ELR (cell line): ENCODE data around the gene EIF2B1.
"Not testable (repeated sequence)": the region's sequence is repeated elsewhere in the genome, so short reads cannot be mapped to it uniquely, and the experiment has no call there.

Experiments
- DNase-seq: peaks from one replicate; pipeline ENCODE4 v3.0.0-alpha.2; 2015; ENCODE audit warnings: low read depth

EIF2B1 gene

GRCh38 chr12:123617580-123617979 is 15.9 kb downstream of the EIF2B1 start:
- DNase-seq, result no peak

DNA sequence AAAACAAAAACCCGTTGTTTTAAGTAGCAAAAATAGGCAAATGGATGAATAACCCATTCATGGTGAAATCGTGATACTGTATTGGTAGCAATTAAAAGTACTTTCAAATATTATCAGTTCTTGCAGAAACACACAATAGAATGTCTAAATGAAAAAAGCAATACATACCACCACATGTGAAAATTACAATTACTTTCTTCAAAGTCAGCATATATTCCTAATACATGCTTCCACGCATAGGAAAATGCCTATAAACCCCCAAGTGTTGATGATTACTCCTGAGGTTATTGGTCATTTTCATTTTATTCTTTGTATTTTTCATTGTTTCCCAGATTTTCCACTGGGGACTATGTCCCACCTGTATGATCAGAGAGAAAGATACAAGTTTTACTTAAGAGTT is 16.3 kb downstream of the EIF2B1 start:
- DNase-seq, result no peak

DNA sequence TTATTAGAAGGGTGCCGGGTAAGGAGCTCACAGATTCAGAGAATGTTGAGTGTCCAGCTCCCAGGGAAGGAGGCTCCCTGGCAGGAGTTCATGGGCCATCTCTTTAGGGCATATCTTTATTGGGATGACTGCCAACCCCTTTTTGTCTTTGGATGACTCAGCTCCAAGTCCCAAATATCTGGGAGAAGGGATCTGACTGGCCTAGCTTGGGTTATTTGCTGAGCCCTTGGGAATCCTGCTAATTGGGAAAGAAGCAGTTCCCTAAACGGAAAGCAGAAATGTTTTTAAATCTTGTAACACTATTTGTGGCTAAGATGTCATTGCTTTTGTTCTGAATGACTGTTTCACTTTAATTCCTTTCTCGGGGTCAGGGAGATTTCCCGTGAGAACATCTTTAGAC is 19.0 kb downstream of the EIF2B1 start:
- DNase-seq, result peak; percentile 58

GRCh38 chr12:123614110-123614509 is 19.4 kb downstream of the EIF2B1 start:
- DNase-seq, result no peak

DNA sequence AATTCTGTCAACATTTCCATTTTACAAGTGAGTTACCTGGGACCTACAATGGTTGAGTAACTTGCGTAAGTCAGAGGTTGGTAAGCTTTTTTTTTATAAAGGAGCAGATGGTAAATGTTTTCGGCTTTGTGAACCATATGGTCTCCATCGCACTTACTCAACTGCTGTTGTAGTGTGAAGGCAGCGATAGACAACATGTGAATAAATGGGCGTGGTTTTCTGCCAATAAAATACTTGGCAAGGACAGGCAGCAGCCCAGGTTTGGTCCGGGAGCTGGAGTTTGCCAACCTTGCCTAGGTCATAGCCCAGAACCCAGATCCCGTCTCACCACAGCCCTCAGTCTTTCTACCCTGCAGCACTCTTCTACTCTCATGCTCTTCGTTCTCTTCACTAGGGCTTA is 25.3 kb downstream of the EIF2B1 start:
- DNase-seq, result no peak

DNA sequence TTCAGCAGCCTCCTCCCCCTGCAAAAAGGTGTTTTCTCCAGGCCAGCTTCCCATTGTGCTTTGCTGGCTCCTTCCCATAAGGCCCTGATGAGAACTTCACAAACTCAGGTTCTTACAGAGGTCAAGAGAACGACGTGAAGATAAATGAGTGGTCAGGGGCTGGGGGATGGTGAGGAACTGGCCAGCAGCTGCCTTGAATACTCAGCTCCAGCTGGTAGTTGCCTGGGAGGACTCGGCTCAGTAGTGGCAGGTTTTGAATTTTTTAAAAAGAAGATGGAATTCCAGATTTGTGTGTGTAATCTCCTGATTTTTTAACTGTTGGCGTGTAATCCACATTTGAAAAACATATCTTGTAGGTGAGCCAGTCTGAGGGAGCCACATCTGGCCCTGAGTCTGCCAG is 25.7 kb downstream of the EIF2B1 start:
- DNase-seq, result no peak

- DNase-seq, result not testable (repeated sequence)
Measured at GRCh38 chr12:123603495-123603894, 30.0 kb downstream of the EIF2B1 start.

DNA sequence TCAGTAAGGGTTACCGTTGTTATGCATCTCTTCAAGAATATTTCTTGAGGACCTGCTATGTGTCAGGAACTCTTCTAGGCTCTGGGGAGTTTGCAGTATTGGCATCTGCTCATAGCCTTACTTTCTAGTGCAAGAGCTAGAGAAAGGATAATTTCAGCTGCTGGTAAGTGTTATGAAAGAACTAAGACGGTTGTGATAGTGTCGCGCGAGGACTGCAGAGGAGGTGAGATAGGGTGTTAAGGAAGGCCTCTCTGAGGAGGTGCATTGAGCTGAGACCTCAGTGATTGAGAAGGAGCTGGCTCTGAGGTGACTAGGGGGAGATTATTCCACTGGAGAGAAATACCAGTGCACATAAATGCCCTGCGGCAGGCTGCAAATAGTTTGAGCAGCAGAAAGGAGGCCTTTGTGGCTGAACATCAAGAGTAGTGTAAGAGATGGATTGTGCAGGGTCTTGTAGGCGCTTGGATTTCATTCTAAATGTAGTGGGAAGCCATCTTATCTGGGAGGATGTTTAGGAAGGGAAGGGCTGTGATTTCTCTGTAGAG is 30.8 kb downstream of the EIF2B1 start:
- peak; percentile 19 for DNase-seq

- DNase-seq, result peak; percentile 88
Measured at GRCh38 chr12:123601602-123602489, 31.6 kb downstream of the EIF2B1 start, which contains the start of gene DDX55. TSS of gene DDX55 (plus strand) at chr12:123602099. CDS start at chr12:123602149, 50 bp downstream.

DNA sequence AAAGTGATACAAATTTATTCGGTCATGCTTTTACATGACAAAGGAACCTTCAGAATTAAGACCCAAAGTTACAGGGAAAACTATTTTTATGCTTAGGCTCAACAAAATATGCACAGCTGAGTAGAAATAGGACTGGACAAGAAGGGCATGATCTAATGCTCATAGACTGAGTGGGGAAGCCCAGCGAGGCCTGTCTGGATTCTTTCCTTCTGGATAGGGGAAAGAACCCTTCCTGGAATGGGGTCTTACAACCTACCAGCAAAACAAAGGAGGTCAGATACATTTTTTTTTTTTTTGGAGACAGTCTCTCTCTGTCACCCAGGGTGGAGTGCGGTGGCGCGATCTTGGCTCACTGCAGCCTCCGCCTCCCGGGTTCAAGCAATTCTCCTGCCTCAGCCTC is 33.8 kb downstream of the EIF2B1 start:
- DNase-seq, result no peak

DNA sequence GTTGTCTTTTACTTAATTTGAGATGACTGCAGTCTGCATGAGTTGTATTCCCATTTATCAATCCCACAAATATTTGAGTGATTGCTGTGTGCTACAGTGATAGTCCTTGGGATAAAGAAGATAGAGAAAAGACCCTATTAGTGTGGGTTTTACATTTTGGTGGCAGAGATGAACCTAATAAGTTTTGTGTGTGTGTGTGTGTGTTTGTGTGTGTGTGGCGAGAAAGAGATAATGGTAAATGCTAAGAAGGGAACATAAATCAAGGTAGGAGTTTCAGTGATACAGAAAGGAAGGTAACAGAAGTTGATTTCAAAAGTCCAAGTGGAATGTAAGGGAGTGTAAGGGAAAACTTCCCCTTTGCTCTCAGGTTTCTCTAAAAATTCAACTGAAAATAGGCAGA is 34.2 kb downstream of the EIF2B1 start:
- DNase-seq, result no peak

DNA sequence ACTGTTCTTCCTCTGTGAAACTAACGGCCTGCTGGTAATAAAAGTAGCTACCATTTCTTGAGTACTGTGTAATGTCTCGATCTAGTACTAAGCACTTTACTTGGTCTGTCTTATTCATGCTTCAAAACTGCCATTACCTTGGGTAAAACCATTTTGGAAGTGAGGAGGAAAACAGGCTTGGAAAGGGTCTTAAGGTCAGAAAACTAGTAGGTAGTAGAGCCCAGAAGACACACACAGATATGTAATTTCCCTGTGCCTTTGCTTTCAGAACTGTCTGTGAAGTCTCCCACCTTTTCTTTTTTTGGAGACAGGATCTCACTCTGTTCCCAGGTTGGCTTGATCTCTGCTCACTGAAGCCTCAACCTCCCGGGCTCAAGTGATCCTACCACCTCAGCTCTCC is 35.0 kb downstream of the EIF2B1 start:
- DNase-seq, result no peak

GRCh38 chr12:123597100-123597499 is 36.4 kb downstream of the EIF2B1 start:
- DNase-seq, result no peak

DNA sequence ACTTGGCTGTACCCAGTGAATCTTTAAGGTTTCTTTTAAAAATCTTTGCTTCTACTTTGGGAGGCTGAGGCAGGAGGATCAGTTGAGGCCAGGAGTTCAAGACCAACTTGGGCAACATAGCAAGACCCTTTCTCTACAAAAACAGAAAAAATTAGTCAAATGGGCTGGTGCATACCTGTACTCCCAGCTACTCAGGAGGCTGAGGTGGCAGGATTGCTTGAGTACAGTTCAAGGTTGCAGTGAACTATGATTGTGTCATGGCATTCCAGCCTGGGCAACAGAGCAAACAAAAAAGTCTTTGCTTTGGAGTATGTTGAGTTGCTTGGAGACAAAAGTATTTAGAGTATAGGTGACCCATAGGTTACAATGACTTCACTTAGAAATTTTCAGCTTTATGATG is 37.8 kb downstream of the EIF2B1 start:
- DNase-seq, result no peak

GRCh38 chr12:123591702-123592481 is 41.6 kb downstream of the EIF2B1 start:
- no peak for DNase-seq

DNA sequence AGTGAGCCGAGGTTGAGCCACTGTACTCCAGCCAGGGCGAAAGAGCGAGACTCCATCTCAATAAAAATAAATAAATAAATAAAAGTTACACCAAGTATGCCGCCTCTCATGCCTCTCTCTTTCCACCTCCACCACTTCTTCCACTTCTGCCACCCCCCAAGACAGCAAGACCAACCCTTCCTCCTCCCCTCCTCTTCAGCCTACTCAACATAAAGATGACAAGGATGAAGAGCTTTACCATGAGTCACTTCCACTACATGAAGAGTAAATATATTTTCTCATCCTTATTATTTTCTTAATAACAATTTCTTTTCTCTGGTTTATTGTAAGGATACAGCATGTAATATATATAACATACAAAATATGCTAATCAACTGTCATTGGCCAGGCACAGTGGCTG is 52.7 kb downstream of the EIF2B1 start:
- peak; percentile 41 for DNase-seq

- DNase-seq, result not testable (repeated sequence)
Measured at GRCh38 chr12:123578829-123579228, 54.7 kb downstream of the EIF2B1 start.

GRCh38 chr12:123578243-123578642 is 55.2 kb downstream of the EIF2B1 start:
- DNase-seq, result no peak

DNA sequence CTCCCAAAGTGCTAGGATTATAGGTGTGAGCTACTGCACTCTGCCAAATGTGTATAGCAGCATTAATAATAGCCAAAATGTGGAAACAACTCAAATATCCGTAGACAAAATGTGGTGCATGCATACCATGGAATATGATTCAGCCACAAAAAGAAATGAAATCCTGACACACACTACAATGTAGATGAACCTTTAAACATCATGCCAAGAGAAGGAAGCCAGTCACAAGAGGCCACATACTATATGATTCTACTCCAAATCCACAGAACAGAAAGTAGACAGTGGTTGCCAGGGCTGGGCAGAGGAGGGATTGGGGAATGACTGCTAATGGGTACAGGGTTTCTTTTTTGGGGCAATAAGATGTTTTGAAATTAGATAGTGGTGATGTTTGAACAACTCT is 56.9 kb downstream of the EIF2B1 start:
- no peak for DNase-seq

DNA sequence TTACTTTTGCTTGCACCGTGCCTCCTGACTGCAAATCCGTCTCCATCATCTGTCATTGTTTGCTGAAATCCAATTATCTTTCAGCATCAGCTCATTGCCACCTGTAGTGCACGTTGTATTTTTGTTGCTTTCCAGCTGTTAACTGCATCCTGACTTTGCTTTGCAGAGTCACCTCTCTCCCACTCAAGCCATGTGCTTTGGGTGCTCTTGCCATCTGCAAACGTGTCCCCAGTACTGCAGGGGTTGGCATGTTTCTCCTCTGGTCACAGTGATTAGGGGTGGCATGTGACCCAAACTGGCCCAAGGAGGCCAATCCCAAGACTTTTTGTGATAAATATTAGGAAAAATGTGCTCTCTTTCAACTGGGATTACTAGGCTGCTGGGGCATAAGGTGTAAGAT is 59.6 kb downstream of the EIF2B1 start:
- no peak for DNase-seq

- DNase-seq, result no peak
Measured at GRCh38 chr12:123572391-123572790, 61.1 kb downstream of the EIF2B1 start.

GRCh38 chr12:123571343-123571813 is 62.1 kb downstream of the EIF2B1 start:
- DNase-seq, result peak; percentile 70
